Central memory CD8-positive, alpha-beta T cell (primary cell): ENCODE measurements around the gene MPDZ.

Source experiments
- ATAC-seq: fragments of 150-1000 bp; cut with Tn5 transposase; replicated peaks from 2 replicates; pipeline ENCODE4 v1.10.0; 2022; ENCODE audit warnings: mild to moderate bottlenecking, moderate FRiP score, moderate number of reproducible peaks; ENCODE audit not compliant: poor library complexity, severe bottlenecking; ENCODE audit errors: extremely low read depth
- DNase-seq, 2 donors: peaks; one replicate each; pipeline ENCODE4 v3.0.0; 2021; ENCODE audit warnings: low spot score in 2 of 2
- H3K27ac Mint-ChIP-seq: one replicate; pipeline ENCODE4 v1.8.0; 2022; ENCODE audit warnings: low read depth, mild to moderate bottlenecking, moderate library complexity, mixed read lengths
- H3K27me3 Mint-ChIP-seq: one replicate; pipeline ENCODE4 v1.8.0; 2022; ENCODE audit warnings: mixed read lengths
- H3K36me3 Mint-ChIP-seq: one replicate; pipeline ENCODE4 v1.8.0; 2022; ENCODE audit warnings: mild to moderate bottlenecking, moderate library complexity, mixed read lengths; ENCODE audit not compliant: insufficient read depth
- H3K4me1 Mint-ChIP-seq: one replicate; pipeline ENCODE4 v1.8.0; 2022; ENCODE audit warnings: mixed read lengths
- H3K4me3 Mint-ChIP-seq: one replicate; pipeline ENCODE4 v1.8.0; 2022; ENCODE audit warnings: mild to moderate bottlenecking, moderate library complexity, mixed read lengths
- H3K9me3 Mint-ChIP-seq: one replicate; pipeline ENCODE4 v1.8.0; 2022; ENCODE audit warnings: mixed read lengths

Gene MPDZ

DNA sequence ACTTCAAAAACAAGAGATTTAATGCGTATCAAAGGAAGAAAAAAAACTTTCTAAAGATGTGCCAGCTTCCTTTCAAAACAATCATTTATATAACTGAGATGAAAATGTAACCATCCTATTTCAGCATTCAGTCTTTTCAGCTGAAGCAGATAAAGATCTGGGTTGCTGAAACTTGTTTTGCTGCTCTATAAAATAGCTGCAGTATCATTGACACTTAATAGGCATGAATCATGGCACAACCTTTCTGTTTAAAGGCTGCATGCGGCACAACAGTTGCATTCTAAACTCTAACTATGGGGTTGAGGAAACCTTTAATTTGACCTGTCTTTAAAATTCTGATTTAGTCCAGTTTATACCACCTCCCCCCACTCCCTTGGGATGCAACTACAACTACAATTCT, 196.7 kb downstream of the MPDZ start:
- Mint-ChIP-seq H3K4me1 (no peaks in the 10 kb centered on the region), H3K27ac (no peak overlapping the region), H3K4me3 (no peak overlapping the region), H3K9me3 (peaks cover 5% of the 10 kb centered on the region), H3K27me3 (no peaks in the 10 kb centered on the region), H3K36me3 (peaks cover 1% of the 10 kb centered on the region)
- ATAC-seq (no peak), DNase-seq (no peak)

DNA sequence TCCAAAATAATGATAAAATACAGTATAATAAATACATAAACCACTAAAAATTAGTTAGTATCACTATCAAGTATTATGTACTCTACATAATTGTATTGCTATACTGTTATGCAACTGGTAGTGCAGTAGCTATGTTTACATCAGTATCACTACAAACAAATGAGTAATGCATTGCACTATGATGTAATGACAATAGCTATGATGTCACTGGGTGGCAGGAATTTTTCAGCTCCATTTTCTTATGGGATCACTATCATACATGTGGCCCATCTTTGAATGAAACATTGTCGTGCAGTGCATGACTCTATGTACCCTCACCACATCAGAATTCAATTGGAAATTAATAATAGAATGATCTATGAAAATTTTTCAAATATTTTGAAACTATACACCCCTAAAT, 201.3 kb downstream of the MPDZ start:
- DNase-seq = no peak
- Mint-ChIP-seq H3K27me3 (no peaks in the 10 kb centered on the region), H3K4me1 (no peaks in the 10 kb centered on the region), H3K4me3 (no peak overlapping the region), H3K36me3 (peaks cover 1% of the 10 kb centered on the region), H3K27ac (no peak overlapping the region), H3K9me3 (peaks cover 18% of the 10 kb centered on the region)
- no peak for ATAC-seq

DNA sequence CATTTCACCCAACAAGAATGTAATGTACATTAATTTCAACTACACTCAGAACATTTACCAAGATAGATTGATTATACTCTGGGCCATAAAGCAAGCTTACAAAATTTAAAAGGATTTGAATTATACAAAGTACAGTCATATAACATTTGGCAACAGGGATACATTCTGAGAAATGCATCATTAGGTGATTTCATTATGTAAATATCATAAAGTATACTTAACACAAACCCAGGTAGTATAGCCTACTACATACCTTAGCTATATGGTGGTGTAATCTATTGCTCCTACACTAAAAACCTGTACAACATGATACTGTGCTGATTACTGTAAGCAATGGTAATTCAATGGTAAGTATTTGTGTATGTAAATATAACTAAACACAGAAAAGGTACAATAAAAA, 202.9 kb downstream of the MPDZ start:
- peaks cover 1% of the 10 kb centered on the region for H3K36me3 Mint-ChIP-seq

DNA sequence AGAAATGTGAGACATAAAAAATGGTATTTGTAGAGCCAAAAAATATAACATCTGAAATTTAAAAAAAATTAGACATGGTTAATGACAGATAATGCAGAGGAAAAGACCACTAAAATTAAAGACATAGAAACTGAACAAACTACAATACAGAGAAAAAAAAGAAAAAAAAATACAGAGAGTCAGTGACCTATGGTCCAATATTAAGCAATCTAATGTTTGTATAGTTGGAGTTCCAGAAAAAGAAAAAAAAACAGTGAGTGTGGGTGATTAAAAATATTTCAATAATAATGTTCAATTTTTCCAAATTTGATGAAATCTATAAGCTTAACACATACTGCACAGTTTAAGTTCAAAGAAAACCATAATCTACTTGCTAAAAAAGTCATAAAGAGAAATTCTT, 207.6 kb downstream of the MPDZ start:
- ATAC-seq (no peak), DNase-seq (no peak)
- no peaks in the 10 kb centered on the region for H3K27me3 Mint-ChIP-seq
- no peaks in the 10 kb centered on the region for H3K36me3 Mint-ChIP-seq
- H3K27ac Mint-ChIP-seq = no peak overlapping the region
- peaks cover 33% of the 10 kb centered on the region for H3K9me3 Mint-ChIP-seq
- H3K4me1 Mint-ChIP-seq = no peaks in the 10 kb centered on the region
- H3K4me3 Mint-ChIP-seq = no peak overlapping the region

More for the DNA sequence above, 202.9 kb downstream of the MPDZ start:
- no peak for DNase-seq
- Mint-ChIP-seq H3K4me1 (no peaks in the 10 kb centered on the region), H3K9me3 (peaks cover 23% of the 10 kb centered on the region), H3K27ac (no peak overlapping the region), H3K4me3 (no peak overlapping the region), H3K27me3 (no peaks in the 10 kb centered on the region)
- ATAC-seq = no peak

DNA sequence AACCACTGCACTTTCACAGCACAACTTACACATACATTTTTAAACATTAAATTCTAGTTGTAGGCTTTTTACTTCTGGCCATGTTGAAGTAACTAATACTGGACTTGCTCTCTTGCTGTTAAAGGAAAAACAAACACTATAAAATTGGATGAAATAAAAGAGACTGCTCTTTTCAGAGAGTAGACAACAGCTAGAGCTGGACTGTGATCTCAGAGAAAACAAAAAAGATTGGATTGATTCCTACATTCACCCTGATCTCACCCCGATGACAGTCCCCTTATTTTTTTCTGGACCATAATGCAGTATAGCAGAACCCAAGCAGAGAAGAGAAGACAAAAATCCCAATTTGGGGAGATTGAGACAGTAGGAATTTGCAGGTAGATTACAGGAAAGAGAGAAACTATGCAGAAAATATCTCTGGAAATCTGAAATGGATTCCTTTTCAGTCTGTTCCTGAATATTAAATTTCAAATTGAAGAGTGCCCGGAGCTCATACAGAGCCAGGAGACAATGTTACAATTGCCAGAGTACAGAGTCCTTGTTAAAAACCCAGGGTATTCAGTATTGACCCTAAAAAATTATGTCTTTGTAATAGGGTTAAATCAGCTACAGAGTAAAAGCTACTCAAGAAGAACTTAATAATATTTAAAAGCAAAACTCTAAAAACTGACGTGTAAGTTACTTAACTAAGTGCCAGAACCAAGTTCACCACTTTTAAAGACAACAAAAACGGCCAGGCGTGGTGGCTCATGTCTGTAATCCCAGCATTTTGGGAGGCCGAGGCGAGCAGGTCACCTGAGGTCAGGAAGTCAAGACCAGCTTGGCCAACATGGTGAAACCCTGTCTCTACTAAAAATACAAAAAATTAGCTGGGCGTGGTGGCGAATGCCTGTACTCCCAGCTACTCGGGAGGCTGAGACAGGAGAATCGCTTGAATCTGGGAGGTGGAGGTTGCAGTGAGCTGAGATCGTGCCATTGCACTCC, 208.6 kb downstream of the MPDZ start:
- Mint-ChIP-seq H3K9me3 (peaks cover 35% of the 10 kb centered on the region), H3K4me1 (no peaks in the 10 kb centered on the region), H3K27ac (no peak overlapping the region), H3K27me3 (no peaks in the 10 kb centered on the region), H3K4me3 (no peak overlapping the region), H3K36me3 (no peaks in the 10 kb centered on the region)
- ATAC-seq (no peak), DNase-seq (no peak)

DNA sequence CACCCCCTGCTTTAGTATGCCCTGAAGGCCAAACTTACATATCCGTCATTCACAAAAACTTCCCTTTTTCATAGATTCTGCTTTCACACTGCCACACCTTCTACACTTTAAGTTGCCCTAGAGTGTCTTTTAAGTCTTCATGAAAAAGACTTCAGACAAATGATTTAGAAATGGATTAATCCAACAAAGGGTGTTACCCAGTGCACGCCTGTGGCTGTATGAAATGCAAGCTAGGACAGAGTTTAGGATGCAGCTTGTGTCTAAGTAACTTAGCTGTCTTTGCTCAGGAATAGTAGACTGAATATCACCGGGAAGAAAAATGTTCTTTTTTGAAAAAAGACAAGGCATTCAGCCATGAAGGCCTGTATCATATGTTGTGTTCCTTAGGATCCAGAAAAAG, 210.0 kb downstream of the MPDZ start:
- Mint-ChIP-seq H3K9me3 (peaks cover 29% of the 10 kb centered on the region), H3K4me1 (no peaks in the 10 kb centered on the region), H3K27ac (no peak overlapping the region), H3K36me3 (no peaks in the 10 kb centered on the region), H3K27me3 (no peaks in the 10 kb centered on the region), H3K4me3 (no peak overlapping the region)
- ATAC-seq (no peak), DNase-seq (no peak)

DNA sequence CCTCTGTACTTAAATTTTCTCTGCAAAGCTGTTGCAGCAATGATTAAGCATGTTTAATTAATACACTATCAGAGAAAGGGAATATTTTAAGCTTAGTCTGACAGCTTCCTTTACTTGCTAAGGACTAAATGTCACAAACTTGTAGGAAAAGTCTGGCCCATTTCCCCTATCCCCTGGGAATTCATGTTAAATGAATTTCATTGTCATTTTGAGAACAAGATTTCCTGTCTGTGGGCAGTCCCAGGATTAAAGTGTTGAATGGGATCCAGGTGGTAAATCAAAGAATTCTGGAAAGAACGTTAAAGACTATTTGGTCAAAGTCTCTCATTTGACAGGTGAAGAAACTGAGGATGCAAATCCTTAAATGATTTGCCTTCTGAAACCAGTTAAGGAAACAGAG, 214.8 kb downstream of the MPDZ start:
- Mint-ChIP-seq H3K4me1 (no peaks in the 10 kb centered on the region), H3K27me3 (no peaks in the 10 kb centered on the region), H3K4me3 (no peak overlapping the region), H3K27ac (no peak overlapping the region), H3K36me3 (no peaks in the 10 kb centered on the region), H3K9me3 (peaks cover 33% of the 10 kb centered on the region)
- ATAC-seq (no peak), DNase-seq (no peak)

DNA sequence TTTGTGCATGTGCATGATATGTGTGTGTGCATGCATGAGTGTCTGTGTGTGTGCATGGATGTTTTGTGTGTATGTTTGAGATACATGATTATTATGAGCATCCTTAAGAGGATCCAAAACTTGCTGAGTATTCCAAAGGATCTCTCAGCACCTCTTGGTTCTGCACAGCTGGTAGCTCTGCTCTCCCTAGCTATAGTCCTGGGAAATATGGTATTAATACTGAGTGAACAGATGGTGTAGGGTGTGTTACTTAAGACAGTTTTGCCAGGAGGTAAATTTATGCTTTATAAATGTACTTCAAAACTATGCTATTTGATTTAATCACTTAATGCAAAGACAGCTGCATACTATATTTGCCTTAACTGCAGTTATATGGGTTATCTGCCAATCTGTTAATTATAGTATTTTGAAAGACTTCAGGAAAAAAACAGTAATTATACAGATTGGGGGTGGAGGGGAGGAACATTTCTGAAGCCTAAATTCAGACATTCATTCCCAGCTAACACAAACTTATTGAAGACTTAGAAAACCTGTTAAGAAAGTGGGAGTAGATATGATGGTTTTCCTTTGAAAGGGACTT, 215.5 kb downstream of the MPDZ start:
- no peak overlapping the region for H3K27ac Mint-ChIP-seq
- no peaks in the 10 kb centered on the region for H3K27me3 Mint-ChIP-seq
- DNase-seq = no peak
- peaks cover 29% of the 10 kb centered on the region for H3K9me3 Mint-ChIP-seq
- H3K4me3 Mint-ChIP-seq = no peak overlapping the region
- H3K4me1 Mint-ChIP-seq = no peaks in the 10 kb centered on the region
- no peaks in the 10 kb centered on the region for H3K36me3 Mint-ChIP-seq
- ATAC-seq = no peak

DNA sequence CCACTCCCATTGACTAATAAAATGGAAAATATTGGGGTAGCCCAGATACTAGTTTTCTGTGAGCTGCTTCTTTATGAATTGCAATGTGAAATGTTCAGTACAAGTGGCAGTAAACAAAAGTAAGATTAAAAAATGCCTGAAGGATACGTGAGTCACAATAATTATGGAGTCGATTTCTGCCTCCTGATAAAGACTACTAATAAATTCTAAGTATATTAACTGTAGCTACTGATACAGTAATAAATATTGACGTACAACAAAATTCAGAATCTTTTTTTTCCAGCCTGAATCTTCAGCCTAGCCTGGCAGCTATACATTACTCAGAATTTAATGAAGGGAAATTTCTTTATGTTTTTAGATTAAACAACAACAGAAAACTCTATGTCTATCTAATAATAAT, 218.1 kb downstream of the MPDZ start:
- ATAC-seq = no peak
- Mint-ChIP-seq H3K4me3 (no peak overlapping the region), H3K27me3 (no peaks in the 10 kb centered on the region), H3K9me3 (peaks cover 24% of the 10 kb centered on the region), H3K36me3 (no peaks in the 10 kb centered on the region), H3K27ac (no peak overlapping the region), H3K4me1 (no peaks in the 10 kb centered on the region)
- DNase-seq = no peak
